ENCODE data around the gene FAM151A.

DNA sequence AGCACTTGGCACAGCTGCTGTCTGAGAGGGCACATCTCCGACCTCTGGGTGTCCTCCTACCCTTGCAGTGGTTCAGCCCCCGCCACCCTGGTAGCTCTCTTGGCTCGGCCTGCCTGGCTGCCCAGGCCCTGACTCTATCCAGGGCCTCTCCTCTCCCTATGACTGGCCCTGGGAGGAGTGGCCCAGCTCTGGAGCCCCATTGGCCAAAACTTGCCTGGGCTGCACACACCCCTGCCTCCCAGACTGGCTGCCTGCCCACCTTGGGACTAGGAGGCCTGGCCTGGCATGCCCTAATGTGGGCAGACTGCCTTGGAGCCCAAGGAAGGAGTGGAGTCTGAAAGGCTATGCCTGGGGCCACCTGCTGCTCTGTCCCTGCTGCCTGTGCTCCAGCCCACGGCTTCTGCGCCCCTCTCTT lies 41.7 kb downstream of the FAM151A start:
- TF ChIP-seq, protein P1, sequence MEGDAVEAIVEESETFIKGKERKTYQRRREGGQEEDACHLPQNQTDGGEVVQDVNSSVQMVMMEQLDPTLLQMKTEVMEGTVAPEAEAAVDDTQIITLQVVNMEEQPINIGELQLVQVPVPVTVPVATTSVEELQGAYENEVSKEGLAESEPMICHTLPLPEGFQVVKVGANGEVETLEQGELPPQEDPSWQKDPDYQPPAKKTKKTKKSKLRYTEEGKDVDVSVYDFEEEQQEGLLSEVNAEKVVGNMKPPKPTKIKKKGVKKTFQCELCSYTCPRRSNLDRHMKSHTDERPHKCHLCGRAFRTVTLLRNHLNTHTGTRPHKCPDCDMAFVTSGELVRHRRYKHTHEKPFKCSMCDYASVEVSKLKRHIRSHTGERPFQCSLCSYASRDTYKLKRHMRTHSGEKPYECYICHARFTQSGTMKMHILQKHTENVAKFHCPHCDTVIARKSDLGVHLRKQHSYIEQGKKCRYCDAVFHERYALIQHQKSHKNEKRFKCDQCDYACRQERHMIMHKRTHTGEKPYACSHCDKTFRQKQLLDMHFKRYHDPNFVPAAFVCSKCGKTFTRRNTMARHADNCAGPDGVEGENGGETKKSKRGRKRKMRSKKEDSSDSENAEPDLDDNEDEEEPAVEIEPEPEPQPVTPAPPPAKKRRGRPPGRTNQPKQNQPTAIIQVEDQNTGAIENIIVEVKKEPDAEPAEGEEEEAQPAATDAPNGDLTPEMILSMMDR (conservative IDR thresholded peaks at IDR 0.05), result no peak
- peak; percentile 50; the same call in 1 of the 2 replicates for TF ChIP-seq ZFX (IDR thresholded peaks at IDR 0.05)

Data from C4-2B (cell line).